ENCODE measurements around the gene TMEM87B. TPM values are rescaled to one million over a fixed set of nuclear protein-coding genes. Genes with fewer than 3 reads are reported as not detected.

The TMEM87B gene
- total RNA-seq, 1 donor from 2014 or later, result 30.3 TPM

DNA sequence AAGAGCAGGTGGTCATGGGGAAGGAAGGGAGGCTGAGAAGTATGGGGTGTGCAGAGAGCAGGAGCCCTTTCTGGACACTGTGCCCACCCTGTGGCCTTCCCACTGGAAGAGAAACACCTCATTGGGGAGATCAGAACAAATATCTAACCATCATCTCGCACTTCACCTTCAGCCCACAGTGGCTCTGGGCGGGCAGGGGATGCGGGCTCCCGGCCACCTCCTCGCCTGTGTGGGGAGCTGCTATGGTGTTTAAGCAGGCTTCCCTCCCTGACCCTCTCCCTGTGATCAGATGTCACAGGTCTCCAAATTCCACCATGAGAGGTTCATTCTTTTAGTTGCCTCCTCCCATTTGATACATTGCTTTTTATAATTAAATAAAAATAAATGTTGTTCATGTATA, 88.1 kb downstream of the TMEM87B start:
- Histone ChIP-seq H3K9ac (ENCODE audit: low read depth in 1 of 3, low read length in 3 of 3) (no peak overlapping the region), H3K4me1 (ENCODE audit: control insufficient read depth in 3 of 3, insufficient read depth in 3 of 3, low read length in 3 of 3) (peaks cover 0 to 3% (median under 1%) of the 10 kb centered on the region in 3 donors), H3K9me3 (ENCODE audit: control insufficient read depth in 3 of 3, low read length in 3 of 3) (no peaks in the 10 kb centered on the region), H3K27me3 (ENCODE audit: control insufficient read depth in 3 of 3, insufficient read depth in 3 of 3, low read length in 3 of 3) (peaks cover 0 to 19% (median 17%) of the 10 kb centered on the region in 3 donors), H3K27ac (ENCODE audit: low read depth, low read length) (no peak overlapping the region), H3K36me3 (ENCODE audit: control insufficient read depth in 3 of 3, insufficient read depth in 3 of 3, low read length in 3 of 3) (no peaks in the 10 kb centered on the region), H3K4me3 (ENCODE audit: low read length in 3 of 3) (no peak overlapping the region)

DNA sequence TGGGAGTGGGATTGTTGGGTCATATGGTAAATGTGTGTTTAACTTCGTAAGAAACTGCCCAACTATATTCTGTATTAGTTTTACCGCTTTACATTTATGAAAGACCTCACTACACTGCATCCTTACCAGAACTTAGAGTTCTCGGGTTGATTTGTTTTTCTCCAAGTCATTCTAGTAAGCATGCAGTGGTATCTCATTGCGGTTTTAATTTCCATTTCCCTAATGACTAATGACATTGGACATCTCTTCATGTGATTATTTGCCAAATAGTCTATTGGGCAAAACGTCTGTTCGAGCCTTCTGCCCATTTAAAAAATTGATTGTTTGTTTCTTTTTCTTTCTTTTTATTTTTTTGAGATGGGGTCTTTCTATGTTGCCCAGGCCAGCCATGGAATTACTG, 89.9 kb downstream of the TMEM87B start:
- Histone ChIP-seq H3K9me3 (ENCODE audit: control insufficient read depth in 3 of 3, low read length in 3 of 3) (no peaks in the 10 kb centered on the region), H3K4me1 (ENCODE audit: control insufficient read depth in 3 of 3, insufficient read depth in 3 of 3, low read length in 3 of 3) (peaks cover 9 to 14% (median 11%) of the 10 kb centered on the region in 3 donors), H3K27me3 (ENCODE audit: control insufficient read depth in 3 of 3, insufficient read depth in 3 of 3, low read length in 3 of 3) (peaks cover 0 to 22% (median 17%) of the 10 kb centered on the region in 3 donors), H3K36me3 (ENCODE audit: control insufficient read depth in 3 of 3, insufficient read depth in 3 of 3, low read length in 3 of 3) (no peaks in the 10 kb centered on the region), H3K4me3 (ENCODE audit: low read length in 3 of 3) (no peak overlapping the region), H3K27ac (ENCODE audit: low read depth, low read length) (no peak overlapping the region), H3K9ac (ENCODE audit: low read depth in 1 of 3, low read length in 3 of 3) (no peak overlapping the region)

DNA sequence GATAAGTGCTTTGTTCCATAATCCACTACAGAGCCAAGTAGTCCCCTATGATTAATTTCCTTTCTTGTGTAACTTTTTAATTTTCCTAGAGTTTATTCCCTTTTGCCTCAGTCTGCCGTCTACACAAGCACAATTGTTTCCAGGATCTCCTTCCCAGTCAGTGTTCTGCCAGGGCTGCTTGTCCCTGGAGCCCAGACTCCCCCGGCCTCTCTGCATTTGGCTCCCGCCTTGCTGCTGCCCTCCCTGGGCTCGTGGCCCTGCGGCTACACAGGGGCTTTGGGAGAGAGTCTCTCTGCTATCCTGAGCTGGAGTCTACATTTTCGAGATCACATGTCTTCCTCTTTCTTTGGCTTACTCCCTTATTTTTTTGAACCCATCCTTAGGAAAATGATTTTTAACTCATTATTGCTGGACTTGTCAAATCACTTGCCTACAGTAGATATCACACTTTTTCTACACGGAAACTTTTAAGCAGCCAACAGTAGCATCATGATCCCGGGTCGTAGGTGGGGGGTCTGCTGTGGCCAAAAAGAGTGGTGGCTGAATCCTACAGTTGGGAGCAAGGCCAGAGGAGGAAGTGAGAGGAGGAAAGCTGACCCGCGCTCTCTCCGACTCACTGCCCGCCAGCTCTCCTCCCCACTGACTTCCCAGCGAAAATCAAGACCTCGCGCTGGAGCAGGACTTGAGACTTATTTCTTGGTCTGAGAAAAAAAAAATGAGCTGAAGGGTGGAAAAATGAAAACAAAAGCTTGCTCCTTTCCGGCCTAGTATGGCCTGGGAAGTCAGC, 92.5 kb downstream of the TMEM87B start:
- Histone ChIP-seq H3K9ac (ENCODE audit: low read depth in 1 of 3, low read length in 3 of 3) (no peak overlapping the region), H3K36me3 (ENCODE audit: control insufficient read depth in 3 of 3, insufficient read depth in 3 of 3, low read length in 3 of 3) (no peaks in the 10 kb centered on the region), H3K27ac (ENCODE audit: low read depth, low read length) (peak overlapping the region; percentile 67), H3K4me1 (ENCODE audit: control insufficient read depth in 3 of 3, insufficient read depth in 3 of 3, low read length in 3 of 3) (peaks cover 13 to 18% (median 13%) of the 10 kb centered on the region in 3 donors), H3K9me3 (ENCODE audit: control insufficient read depth in 3 of 3, low read length in 3 of 3) (no peaks in the 10 kb centered on the region), H3K27me3 (ENCODE audit: control insufficient read depth in 3 of 3, insufficient read depth in 3 of 3, low read length in 3 of 3) (peaks cover 0 to 8% (median 8%) of the 10 kb centered on the region in 3 donors), H3K4me3 (ENCODE audit: low read length in 3 of 3) (peak overlapping the region in 1 of 3 donors; percentile 34)

DNA sequence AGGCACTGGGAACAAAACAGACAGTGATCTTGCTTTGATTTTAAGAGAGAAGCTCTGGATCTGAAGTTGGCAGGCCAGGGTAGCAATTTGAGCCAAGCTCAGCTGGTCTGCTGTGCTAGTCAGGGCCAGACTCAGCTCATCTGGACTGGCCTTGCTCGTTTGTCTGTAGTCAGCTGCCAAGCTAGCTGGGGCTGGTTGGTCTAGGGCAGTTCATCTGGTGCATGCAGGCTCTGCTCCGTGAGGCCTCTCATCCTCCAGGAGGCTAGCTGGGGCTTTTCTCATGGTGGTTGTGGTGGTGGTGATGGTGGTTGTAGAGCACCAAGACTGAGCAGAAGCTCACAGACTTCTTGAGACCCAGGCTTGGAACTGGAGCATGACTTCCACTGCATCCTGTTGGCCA, 93.4 kb downstream of the TMEM87B start:
- no peaks in the 10 kb centered on the region for H3K36me3 ChIP-seq (ENCODE audit: control insufficient read depth in 3 of 3, insufficient read depth in 3 of 3, low read length in 3 of 3)
- H3K9me3 ChIP-seq (ENCODE audit: control insufficient read depth in 3 of 3, low read length in 3 of 3), result no peaks in the 10 kb centered on the region
- peaks cover 13 to 22% (median 13%) of the 10 kb centered on the region in 3 donors for H3K4me1 ChIP-seq (ENCODE audit: control insufficient read depth in 3 of 3, insufficient read depth in 3 of 3, low read length in 3 of 3)
- no peak overlapping the region for H3K9ac ChIP-seq (ENCODE audit: low read depth in 1 of 3, low read length in 3 of 3)
- H3K4me3 ChIP-seq (ENCODE audit: low read length in 3 of 3), result no peak overlapping the region
- H3K27ac ChIP-seq (ENCODE audit: low read depth, low read length), result peak overlapping the region; percentile 67
- H3K27me3 ChIP-seq (ENCODE audit: control insufficient read depth in 3 of 3, insufficient read depth in 3 of 3, low read length in 3 of 3), result peaks cover 0 to 8% (median 4%) of the 10 kb centered on the region in 3 donors

DNA sequence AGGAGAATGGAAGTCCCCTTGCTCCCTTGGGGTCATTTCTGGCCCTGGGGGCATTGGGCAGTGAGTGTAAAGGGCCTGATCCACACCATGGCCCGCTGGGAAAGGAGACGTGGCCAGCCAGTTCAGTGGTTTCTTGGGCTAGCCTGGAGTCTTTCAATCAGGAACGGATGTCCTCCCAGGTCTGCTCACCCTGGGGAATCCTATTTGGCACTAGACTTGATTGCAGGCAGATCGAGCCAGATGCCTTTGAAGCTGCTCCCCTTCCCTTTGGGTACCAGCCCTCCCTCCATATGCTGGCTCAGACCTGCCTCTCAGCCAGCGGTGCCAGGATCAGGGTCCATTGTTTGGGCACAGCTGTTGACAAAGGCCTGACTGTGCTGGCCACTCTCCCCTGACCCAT, 94.1 kb downstream of the TMEM87B start:
- no peaks in the 10 kb centered on the region for H3K9me3 ChIP-seq (ENCODE audit: control insufficient read depth in 3 of 3, low read length in 3 of 3)
- H3K4me1 ChIP-seq (ENCODE audit: control insufficient read depth in 3 of 3, insufficient read depth in 3 of 3, low read length in 3 of 3), result peaks cover 13 to 23% (median 13%) of the 10 kb centered on the region in 3 donors
- no peaks in the 10 kb centered on the region for H3K36me3 ChIP-seq (ENCODE audit: control insufficient read depth in 3 of 3, insufficient read depth in 3 of 3, low read length in 3 of 3)
- no peak overlapping the region for H3K9ac ChIP-seq (ENCODE audit: low read depth in 1 of 3, low read length in 3 of 3)
- H3K4me3 ChIP-seq (ENCODE audit: low read length in 3 of 3), result no peak overlapping the region
- peak overlapping the region; percentile 67 for H3K27ac ChIP-seq (ENCODE audit: low read depth, low read length)
- peaks cover 0 to 8% (median 4%) of the 10 kb centered on the region in 3 donors for H3K27me3 ChIP-seq (ENCODE audit: control insufficient read depth in 3 of 3, insufficient read depth in 3 of 3, low read length in 3 of 3)

DNA sequence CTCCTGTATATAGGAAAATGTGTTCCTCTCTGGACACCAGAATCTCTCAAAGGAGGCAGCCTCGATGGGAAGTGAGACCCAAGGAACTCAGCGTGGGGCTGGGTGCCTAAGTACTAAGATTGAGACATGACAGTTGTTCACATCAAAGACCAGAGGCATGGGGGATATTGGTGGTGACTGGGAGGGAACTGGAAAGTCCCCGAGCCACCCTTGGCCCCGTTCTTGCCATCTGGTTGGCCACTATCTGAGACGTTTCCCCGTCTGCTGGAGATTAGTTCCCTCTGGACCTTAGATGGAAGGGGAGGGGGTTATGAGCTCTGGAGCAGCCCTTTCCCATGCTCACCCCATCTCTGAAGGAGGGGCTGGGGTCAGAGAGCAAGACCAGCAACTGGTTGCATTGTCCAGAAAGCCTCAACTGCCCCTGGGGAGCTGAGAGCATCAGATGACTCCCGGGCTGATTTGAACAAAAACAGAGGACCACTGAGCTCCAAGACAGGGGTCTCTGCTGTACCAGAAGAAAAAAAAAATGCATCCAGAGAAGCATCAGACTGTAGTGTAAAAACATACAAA, 94.9 kb downstream of the TMEM87B start:
- peaks cover 0 to 12% (median 9%) of the 10 kb centered on the region in 3 donors for H3K27me3 ChIP-seq (ENCODE audit: control insufficient read depth in 3 of 3, insufficient read depth in 3 of 3, low read length in 3 of 3)
- H3K36me3 ChIP-seq (ENCODE audit: control insufficient read depth in 3 of 3, insufficient read depth in 3 of 3, low read length in 3 of 3), result no peaks in the 10 kb centered on the region
- no peaks in the 10 kb centered on the region for H3K9me3 ChIP-seq (ENCODE audit: control insufficient read depth in 3 of 3, low read length in 3 of 3)
- no peak overlapping the region for H3K9ac ChIP-seq (ENCODE audit: low read depth in 1 of 3, low read length in 3 of 3)
- peaks cover 13 to 23% (median 13%) of the 10 kb centered on the region in 3 donors for H3K4me1 ChIP-seq (ENCODE audit: control insufficient read depth in 3 of 3, insufficient read depth in 3 of 3, low read length in 3 of 3)
- no peak overlapping the region for H3K4me3 ChIP-seq (ENCODE audit: low read length in 3 of 3)
- peak overlapping the region; percentile 67 for H3K27ac ChIP-seq (ENCODE audit: low read depth, low read length)

DNA sequence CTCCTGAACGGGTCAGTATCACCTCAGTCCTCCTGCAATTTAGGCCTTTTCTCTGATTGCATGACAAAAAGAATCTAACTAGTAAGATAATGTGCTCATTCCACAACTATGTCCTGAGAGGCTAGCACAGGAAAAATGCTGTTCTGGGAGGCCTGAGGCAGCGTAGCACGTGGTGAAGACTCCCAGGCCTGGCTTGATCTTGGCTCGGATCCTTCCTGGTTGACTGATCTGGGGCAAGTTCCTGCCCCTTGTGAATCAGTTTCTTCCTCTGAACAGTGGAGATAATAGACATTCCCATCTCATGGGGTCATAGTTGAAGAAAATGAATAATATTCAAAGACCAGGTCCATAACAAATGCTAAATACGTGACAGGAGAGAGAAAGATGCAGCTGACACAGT, 95.4 kb downstream of the TMEM87B start:
- peaks cover 14 to 25% (median 16%) of the 10 kb centered on the region in 3 donors for H3K4me1 ChIP-seq (ENCODE audit: control insufficient read depth in 3 of 3, insufficient read depth in 3 of 3, low read length in 3 of 3)
- no peak overlapping the region for H3K9ac ChIP-seq (ENCODE audit: low read depth in 1 of 3, low read length in 3 of 3)
- H3K9me3 ChIP-seq (ENCODE audit: control insufficient read depth in 3 of 3, low read length in 3 of 3), result no peaks in the 10 kb centered on the region
- H3K36me3 ChIP-seq (ENCODE audit: control insufficient read depth in 3 of 3, insufficient read depth in 3 of 3, low read length in 3 of 3), result no peaks in the 10 kb centered on the region
- peaks cover 0 to 17% (median 14%) of the 10 kb centered on the region in 3 donors for H3K27me3 ChIP-seq (ENCODE audit: control insufficient read depth in 3 of 3, insufficient read depth in 3 of 3, low read length in 3 of 3)
- no peak overlapping the region for H3K4me3 ChIP-seq (ENCODE audit: low read length in 3 of 3)
- H3K27ac ChIP-seq (ENCODE audit: low read depth, low read length), result peak overlapping the region; percentile 67

DNA sequence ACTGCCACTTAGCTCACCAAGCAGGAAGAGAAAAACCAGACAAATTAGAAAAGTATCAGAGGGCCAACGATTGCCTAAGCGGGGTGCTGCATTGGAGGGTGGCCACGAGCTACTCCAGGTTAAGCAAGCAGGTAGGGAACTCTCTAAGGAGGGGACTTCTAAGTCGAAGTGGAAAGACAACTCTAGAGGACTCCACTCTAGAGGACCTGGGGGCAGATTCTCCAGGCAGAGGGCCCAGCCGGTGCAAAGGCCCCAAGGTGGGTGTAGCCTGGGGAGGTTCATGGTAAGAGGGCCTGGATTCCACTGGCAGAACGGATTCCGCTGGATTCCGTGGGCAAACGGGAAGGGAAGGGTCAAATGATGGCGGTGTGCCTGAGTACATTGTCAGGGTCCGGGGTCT, 95.8 kb downstream of the TMEM87B start:
- Histone ChIP-seq H3K27me3 (ENCODE audit: control insufficient read depth in 3 of 3, insufficient read depth in 3 of 3, low read length in 3 of 3) (peaks cover 0 to 21% (median 14%) of the 10 kb centered on the region in 3 donors), H3K9ac (ENCODE audit: low read depth in 1 of 3, low read length in 3 of 3) (no peak overlapping the region), H3K4me3 (ENCODE audit: low read length in 3 of 3) (no peak overlapping the region), H3K4me1 (ENCODE audit: control insufficient read depth in 3 of 3, insufficient read depth in 3 of 3, low read length in 3 of 3) (peaks cover 18 to 28% (median 20%) of the 10 kb centered on the region in 3 donors), H3K27ac (ENCODE audit: low read depth, low read length) (peak overlapping the region; percentile 67), H3K9me3 (ENCODE audit: control insufficient read depth in 3 of 3, low read length in 3 of 3) (no peaks in the 10 kb centered on the region), H3K36me3 (ENCODE audit: control insufficient read depth in 3 of 3, insufficient read depth in 3 of 3, low read length in 3 of 3) (no peaks in the 10 kb centered on the region)

DNA sequence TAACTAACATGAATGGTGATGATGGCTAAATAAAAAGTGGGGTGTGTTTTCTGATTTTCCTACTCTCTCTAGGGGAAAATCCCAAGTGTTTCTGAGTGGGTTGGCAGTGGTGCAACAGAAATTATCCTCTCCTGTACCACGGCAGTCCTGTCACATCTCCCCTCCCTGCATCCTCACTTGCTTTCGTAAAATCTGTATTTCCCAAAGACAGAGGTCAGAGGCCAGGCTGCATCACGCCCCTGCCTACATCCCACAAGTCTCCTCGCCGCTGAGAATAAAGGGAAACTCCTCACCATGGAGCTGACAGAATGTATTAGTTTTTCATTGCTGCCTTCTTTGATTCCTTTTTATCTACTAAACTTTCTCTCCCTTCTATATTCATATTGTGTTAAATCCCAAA, 96.2 kb downstream of the TMEM87B start:
- Histone ChIP-seq H3K27ac (ENCODE audit: low read depth, low read length) (peak overlapping the region; percentile 67), H3K9ac (ENCODE audit: low read depth in 1 of 3, low read length in 3 of 3) (no peak overlapping the region), H3K36me3 (ENCODE audit: control insufficient read depth in 3 of 3, insufficient read depth in 3 of 3, low read length in 3 of 3) (no peaks in the 10 kb centered on the region), H3K27me3 (ENCODE audit: control insufficient read depth in 3 of 3, insufficient read depth in 3 of 3, low read length in 3 of 3) (peaks cover 0 to 23% (median 14%) of the 10 kb centered on the region in 3 donors), H3K9me3 (ENCODE audit: control insufficient read depth in 3 of 3, low read length in 3 of 3) (no peaks in the 10 kb centered on the region), H3K4me3 (ENCODE audit: low read length in 3 of 3) (no peak overlapping the region), H3K4me1 (ENCODE audit: control insufficient read depth in 3 of 3, insufficient read depth in 3 of 3, low read length in 3 of 3) (peaks cover 21 to 33% (median 22%) of the 10 kb centered on the region in 3 donors)
